ENCODE results near the gene NAGLU.

DNA sequence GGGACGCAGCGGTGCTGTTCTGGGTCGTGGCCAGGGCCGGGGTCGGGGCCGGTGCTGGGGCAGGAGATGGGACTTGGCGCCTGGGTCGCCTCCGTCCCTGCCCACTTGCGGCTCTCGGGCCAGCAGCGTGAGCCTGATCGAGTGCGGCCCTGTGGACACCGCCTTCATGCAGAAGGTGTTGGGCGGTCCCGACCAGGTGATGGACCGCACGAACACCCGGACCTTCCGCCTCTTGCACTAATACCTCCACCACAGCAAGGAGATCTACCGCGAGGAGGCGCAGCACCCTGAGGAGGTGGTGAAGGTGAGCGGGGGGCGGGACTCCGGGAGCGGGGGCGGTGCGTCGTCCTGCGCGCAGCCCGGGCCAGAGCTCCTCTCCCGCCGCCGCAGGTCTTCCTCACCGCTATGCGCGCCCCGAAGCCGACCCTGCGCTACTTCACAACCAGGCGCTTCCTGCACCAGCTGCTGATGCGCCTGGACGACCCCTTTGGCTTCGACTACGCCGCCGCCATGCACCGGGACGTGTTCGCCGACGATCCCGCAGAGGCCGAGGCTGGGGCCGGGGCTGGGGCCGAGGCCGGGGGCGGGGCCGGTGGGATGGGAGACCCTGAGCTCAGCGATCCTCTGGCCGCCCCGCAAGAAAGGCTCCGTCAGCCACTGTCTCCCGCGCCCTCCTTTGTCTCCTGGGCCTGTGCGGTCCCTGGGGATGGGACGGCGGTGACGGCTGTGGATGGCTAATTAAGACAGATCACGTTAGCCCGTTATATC is 12.2 kb downstream of the NAGLU start:
- TF ChIP-seq, protein P1, sequence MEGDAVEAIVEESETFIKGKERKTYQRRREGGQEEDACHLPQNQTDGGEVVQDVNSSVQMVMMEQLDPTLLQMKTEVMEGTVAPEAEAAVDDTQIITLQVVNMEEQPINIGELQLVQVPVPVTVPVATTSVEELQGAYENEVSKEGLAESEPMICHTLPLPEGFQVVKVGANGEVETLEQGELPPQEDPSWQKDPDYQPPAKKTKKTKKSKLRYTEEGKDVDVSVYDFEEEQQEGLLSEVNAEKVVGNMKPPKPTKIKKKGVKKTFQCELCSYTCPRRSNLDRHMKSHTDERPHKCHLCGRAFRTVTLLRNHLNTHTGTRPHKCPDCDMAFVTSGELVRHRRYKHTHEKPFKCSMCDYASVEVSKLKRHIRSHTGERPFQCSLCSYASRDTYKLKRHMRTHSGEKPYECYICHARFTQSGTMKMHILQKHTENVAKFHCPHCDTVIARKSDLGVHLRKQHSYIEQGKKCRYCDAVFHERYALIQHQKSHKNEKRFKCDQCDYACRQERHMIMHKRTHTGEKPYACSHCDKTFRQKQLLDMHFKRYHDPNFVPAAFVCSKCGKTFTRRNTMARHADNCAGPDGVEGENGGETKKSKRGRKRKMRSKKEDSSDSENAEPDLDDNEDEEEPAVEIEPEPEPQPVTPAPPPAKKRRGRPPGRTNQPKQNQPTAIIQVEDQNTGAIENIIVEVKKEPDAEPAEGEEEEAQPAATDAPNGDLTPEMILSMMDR (conservative IDR thresholded peaks at IDR 0.05), result no peak
- no peak for TF ChIP-seq ZFX (IDR thresholded peaks at IDR 0.05)

Measured in C4-2B (cell line).